Measurements from ENCODE around the gene ANAPC13. TPM values are rescaled to one million over a fixed set of nuclear protein-coding genes. Genes with fewer than 3 reads are reported as not detected.

The ANAPC13 gene
- total RNA-seq, 1 experiment from 2014 or later: 52.7 TPM

DNA sequence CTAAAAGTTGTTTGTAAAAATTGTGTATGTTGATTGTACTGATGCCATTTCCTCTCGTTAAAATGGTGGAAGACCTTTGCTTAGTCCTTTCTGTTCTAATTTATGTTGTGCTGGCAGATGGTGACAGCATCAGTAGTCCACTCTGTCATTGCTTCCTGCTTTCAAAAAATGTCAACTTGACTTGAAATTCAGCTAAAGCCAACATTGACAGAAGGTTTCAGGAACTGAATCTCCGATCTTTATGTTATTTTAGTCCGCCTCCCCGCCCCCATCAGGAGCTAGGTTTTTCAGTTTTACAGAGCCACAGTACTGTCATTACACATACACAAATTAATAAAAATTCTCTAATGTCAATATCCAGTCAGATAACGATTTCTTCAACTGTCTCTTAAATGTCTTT lies 1.6 kb upstream of the ANAPC13 start:
- intact Hi-C loops (cut with micrococcal nuclease; ENCODE audit: unreplicated experiment): loop anchor here (5.0 kb wide), 3 partner anchors 665 to 1765 kb away; partner anchors contain the start of genes CDV3 and NPHP3
- POLR2A ChIA-PET (ENCODE audit: unreplicated experiment): interaction anchor here (0.6 kb wide), 1 partner anchor 1828 kb away, joined by 5 read pairs; no protein-coding TSS in a partner anchor
- BruUV-seq (replicated peaks): no TSS peak

DNA sequence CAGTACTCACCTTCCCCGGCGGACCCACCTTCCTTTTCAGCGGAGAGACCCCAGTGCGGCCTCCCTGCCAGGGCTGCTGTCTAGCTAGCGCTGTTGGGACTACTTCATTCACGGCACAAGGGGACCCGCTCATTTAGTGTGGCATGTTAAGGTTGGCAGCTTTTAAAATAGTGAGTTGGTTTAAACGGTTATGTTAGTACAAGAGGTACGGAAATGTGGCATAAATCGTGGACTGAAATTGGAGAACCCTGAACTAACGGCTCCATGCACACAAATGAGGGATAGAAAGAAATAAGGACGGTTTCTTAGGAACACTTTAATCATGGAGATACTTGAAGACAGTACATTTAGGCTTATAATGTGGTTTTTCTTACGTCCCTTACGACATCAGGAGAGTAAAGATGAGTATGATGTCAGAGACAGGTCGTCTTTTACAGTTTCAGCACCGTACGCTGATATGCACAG lies 824 bp upstream of the ANAPC13 start:
- no peak for TF ChIP-seq EZH2 (IDR thresholded peaks at IDR 0.05; ENCODE audit: low read depth)
- TF ChIP-seq, protein P1, sequence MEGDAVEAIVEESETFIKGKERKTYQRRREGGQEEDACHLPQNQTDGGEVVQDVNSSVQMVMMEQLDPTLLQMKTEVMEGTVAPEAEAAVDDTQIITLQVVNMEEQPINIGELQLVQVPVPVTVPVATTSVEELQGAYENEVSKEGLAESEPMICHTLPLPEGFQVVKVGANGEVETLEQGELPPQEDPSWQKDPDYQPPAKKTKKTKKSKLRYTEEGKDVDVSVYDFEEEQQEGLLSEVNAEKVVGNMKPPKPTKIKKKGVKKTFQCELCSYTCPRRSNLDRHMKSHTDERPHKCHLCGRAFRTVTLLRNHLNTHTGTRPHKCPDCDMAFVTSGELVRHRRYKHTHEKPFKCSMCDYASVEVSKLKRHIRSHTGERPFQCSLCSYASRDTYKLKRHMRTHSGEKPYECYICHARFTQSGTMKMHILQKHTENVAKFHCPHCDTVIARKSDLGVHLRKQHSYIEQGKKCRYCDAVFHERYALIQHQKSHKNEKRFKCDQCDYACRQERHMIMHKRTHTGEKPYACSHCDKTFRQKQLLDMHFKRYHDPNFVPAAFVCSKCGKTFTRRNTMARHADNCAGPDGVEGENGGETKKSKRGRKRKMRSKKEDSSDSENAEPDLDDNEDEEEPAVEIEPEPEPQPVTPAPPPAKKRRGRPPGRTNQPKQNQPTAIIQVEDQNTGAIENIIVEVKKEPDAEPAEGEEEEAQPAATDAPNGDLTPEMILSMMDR (conservative IDR thresholded peaks at IDR 0.05): no peak
- H3K79me2 ChIP-seq (ENCODE audit: low read depth): peaks cover 72% of the 10 kb centered on the region
- H3K4me1 ChIP-seq (replicated peaks; ENCODE audit: insufficient read depth): peaks cover 27% of the 10 kb centered on the region
- peak overlapping the region; percentile 93 for H3K4me2 ChIP-seq
- H3K27me3 ChIP-seq (ENCODE audit: insufficient read depth, low read depth): no peaks in the 10 kb centered on the region
- H3K9me3 ChIP-seq (ENCODE audit: insufficient read depth, low read depth): no peaks in the 10 kb centered on the region
- peak overlapping the region; percentile 90 for H2AFZ ChIP-seq
- peak overlapping the region; percentile 89 for H3K4me3 ChIP-seq
- no peaks in the 10 kb centered on the region for H4K20me1 ChIP-seq (ENCODE audit: insufficient read depth)
- CTCF ChIA-PET: no interaction called here
- H3K9me2 ChIP-seq (ENCODE audit: insufficient read depth): no peaks in the 10 kb centered on the region
- POLR2A ChIA-PET (ENCODE audit: unreplicated experiment): interaction anchor here (0.6 to 0.7 kb wide), 4 partner anchors 111 to 1006 kb away, joined by 4 to 7 read pairs (median 4); no protein-coding TSS in a partner anchor
- H3K27ac ChIP-seq: peak overlapping the region; percentile 73
- no TSS peak for BruUV-seq (replicated peaks)
- no peak for DNase-seq
- intact Hi-C loops (cut with micrococcal nuclease; ENCODE audit: unreplicated experiment): loop anchor here (5.0 kb wide), 3 partner anchors 664 to 1764 kb away; partner anchors contain the start of genes CDV3 and NPHP3
- H3F3A ChIP-seq (ENCODE audit: insufficient read depth, low read depth): peaks cover 29% of the 10 kb centered on the region; the same call in 1 of the 2 replicates
- H3K36me3 ChIP-seq (ENCODE audit: low read depth): peaks cover 14% of the 10 kb centered on the region

More for the DNA sequence above, 1.6 kb upstream of the ANAPC13 start:
- H3K27ac ChIP-seq: no peak overlapping the region
- peaks cover 27% of the 10 kb centered on the region for H3K4me1 ChIP-seq (replicated peaks; ENCODE audit: insufficient read depth)
- peak overlapping the region; percentile 93 for H3K4me2 ChIP-seq
- H3K36me3 ChIP-seq (ENCODE audit: low read depth): peaks cover 6% of the 10 kb centered on the region; the same call in 1 of the 2 replicates
- H3K4me3 ChIP-seq: peak overlapping the region; percentile 89
- no peaks in the 10 kb centered on the region for H3K9me2 ChIP-seq (ENCODE audit: insufficient read depth)
- CTCF ChIA-PET: no interaction called here
- H4K20me1 ChIP-seq (ENCODE audit: insufficient read depth): no peaks in the 10 kb centered on the region
- H3K27me3 ChIP-seq (ENCODE audit: insufficient read depth, low read depth): no peaks in the 10 kb centered on the region
- no peak for DNase-seq
- H3K9me3 ChIP-seq (ENCODE audit: insufficient read depth, low read depth): no peaks in the 10 kb centered on the region
- H2AFZ ChIP-seq: no peak overlapping the region
- H3K79me2 ChIP-seq (ENCODE audit: low read depth): peaks cover 72% of the 10 kb centered on the region
- peaks cover 29% of the 10 kb centered on the region; the same call in 1 of the 2 replicates for H3F3A ChIP-seq (ENCODE audit: insufficient read depth, low read depth)
- TF ChIP-seq, protein P1 (conservative IDR thresholded peaks at IDR 0.05): no peak
- TF ChIP-seq EZH2 (IDR thresholded peaks at IDR 0.05; ENCODE audit: low read depth): no peak

DNA sequence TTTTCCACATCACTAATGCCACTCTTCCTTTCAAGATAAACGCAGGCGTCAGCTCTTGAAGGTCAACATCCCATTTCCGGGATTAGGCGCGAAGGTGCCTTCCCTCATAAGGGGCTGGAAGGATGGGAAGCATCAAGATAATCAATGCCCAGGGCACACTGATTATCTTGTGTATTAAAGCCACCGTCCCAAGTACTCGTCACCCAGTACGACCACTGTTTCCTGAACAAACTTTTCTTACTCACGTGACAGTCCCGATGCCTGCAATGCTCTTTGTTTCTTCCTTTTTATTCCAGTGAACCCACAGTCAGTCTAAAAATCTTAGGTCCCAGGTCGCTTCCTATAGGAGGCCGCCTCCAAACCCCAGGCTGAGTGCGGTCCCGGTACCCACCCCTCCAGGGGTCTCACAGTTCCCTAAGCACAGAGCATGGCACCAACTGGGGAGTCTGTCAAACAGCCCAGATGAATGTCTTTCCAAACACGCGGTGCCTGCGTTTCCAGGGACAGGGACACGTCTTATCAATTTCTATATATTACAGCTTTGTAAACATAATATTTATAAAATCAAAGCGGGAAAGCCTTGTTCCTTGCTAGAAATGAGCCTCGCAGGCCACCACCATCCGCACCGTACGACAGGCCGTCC lies 589 bp downstream of the ANAPC13 start:
- intact Hi-C loops (cut with micrococcal nuclease; ENCODE audit: unreplicated experiment): loop anchor here (5.0 kb wide), 3 partner anchors 663 to 1763 kb away; partner anchors contain the start of genes CDV3 and NPHP3
- ChIA-PET CTCF (interaction anchor here (0.6 to 0.7 kb wide), 2 partner anchors 180 to 213 kb away, joined by 3 to 4 read pairs; no protein-coding TSS in a partner anchor), POLR2A (ENCODE audit: unreplicated experiment) (interaction anchor here (0.6 to 1.6 kb wide), 6 partner anchors 25 to 1444 kb away, joined by 3 to 7 read pairs (median 4); partner anchors contain the start of gene AMOTL2)
- Histone ChIP-seq H3F3A (ENCODE audit: insufficient read depth, low read depth) (peaks cover 29% of the 10 kb centered on the region; the same call in 1 of the 2 replicates), H4K20me1 (ENCODE audit: insufficient read depth) (no peaks in the 10 kb centered on the region), H3K36me3 (ENCODE audit: low read depth) (peaks cover 26% of the 10 kb centered on the region), H3K9me2 (ENCODE audit: insufficient read depth) (no peaks in the 10 kb centered on the region), H3K27me3 (ENCODE audit: insufficient read depth, low read depth) (no peaks in the 10 kb centered on the region), H3K27ac (peak overlapping the region; percentile 73), H3K4me1 (replicated peaks; ENCODE audit: insufficient read depth) (peaks cover 27% of the 10 kb centered on the region), H3K79me2 (ENCODE audit: low read depth) (peaks cover 64% of the 10 kb centered on the region), H3K9me3 (ENCODE audit: insufficient read depth, low read depth) (no peaks in the 10 kb centered on the region), H3K4me3 (peak overlapping the region; percentile 89), H3K4me2 (peak overlapping the region; percentile 78), H2AFZ (peak overlapping the region; percentile 90)
- TF ChIP-seq, protein P1 (conservative IDR thresholded peaks at IDR 0.05): no peak
- TF ChIP-seq EZH2 (IDR thresholded peaks at IDR 0.05; ENCODE audit: low read depth): no peak
- DNase-seq: no peak
- BruUV-seq (replicated peaks): TSS peak; percentile 50

All from PC-9 (cell line).